HepG2 (cell line): ENCODE results near the gene RPL37. TPM values are rescaled to one million over a fixed set of nuclear protein-coding genes. Genes with fewer than 3 reads are reported as not detected.

Experiments
- ARID5B ChIP-seq: IDR thresholded peaks from 2 replicates; pipeline ENCODE4 v1.4.0; 2020; ENCODE audit warnings: mild to moderate bottlenecking, missing genetic modification reagents
- CBX5 ChIP-seq: sonication (generic); formaldehyde crosslinking; IDR thresholded peaks from 2 replicates; pipeline ENCODE4 v1.4.0; 2020; ENCODE audit warnings: missing genetic modification reagents, borderline replicate concordance
- FOXA3 ChIP-seq: IDR thresholded peaks from 2 replicates; pipeline ENCODE4 v1.6.1; 2016; ENCODE audit warnings: missing genetic modification reagents, missing compliant biosample characterization
- GATA4 ChIP-seq: sonication (generic); IDR thresholded peaks from 2 replicates; pipeline ENCODE4 v1.6.1; 2016; ENCODE audit warnings: antibody characterized with exemption, low read depth, borderline replicate concordance
- IKZF5 ChIP-seq: IDR thresholded peaks from 2 replicates; pipeline ENCODE4 v1.6.1; 2018; ENCODE audit warnings: missing genetic modification reagents, mild to moderate bottlenecking, missing compliant biosample characterization
- MAX ChIP-seq: IDR thresholded peaks from 2 replicates; pipeline ENCODE4 v1.6.1; 2012; ENCODE audit warnings: inconsistent platforms
- MEF2D ChIP-seq: sonication (generic); formaldehyde crosslinking; IDR thresholded peaks from 2 replicates; pipeline ENCODE4 v1.5.1; 2020; ENCODE audit warnings: mild to moderate bottlenecking, missing genetic modification reagents
- MLLT10 ChIP-seq: sonication (generic); formaldehyde crosslinking; IDR thresholded peaks from 2 replicates; pipeline ENCODE4 v1.4.0; 2020; ENCODE audit warnings: missing genetic modification reagents
- MXD3 ChIP-seq: IDR thresholded peaks from 2 replicates; pipeline ENCODE4 v1.6.1; 2016; ENCODE audit warnings: mild to moderate bottlenecking, missing biosample characterization, missing genetic modification reagents
- POGZ ChIP-seq: sonication (generic); formaldehyde crosslinking; IDR thresholded peaks from 2 replicates; pipeline ENCODE4 v1.4.0; 2020; ENCODE audit warnings: mild to moderate bottlenecking, missing genetic modification reagents
- POLR2A ChIP-seq, 2 experiments: IDR thresholded peaks; 2 replicates each; pipeline ENCODE4 v1.6.1; 2011; ENCODE audit warnings: low read depth in 2 of 2, low read length in 2 of 2, mild to moderate bottlenecking in 1 of 2, moderate library complexity in 1 of 2; ENCODE audit not compliant: insufficient read depth in 1 of 2
- SMYD3 ChIP-seq: sonication (generic); formaldehyde crosslinking; IDR thresholded peaks from 2 replicates; pipeline ENCODE4 v1.8.1; 2023; ENCODE audit warnings: mild to moderate bottlenecking, missing genetic modification reagents
- ZFP36L1 ChIP-seq: sonication (generic); formaldehyde crosslinking; IDR thresholded peaks from 2 replicates; pipeline ENCODE4 v1.8.0; 2022; ENCODE audit warnings: mild to moderate bottlenecking, missing genetic modification reagents, moderate library complexity
- ZMYM3 ChIP-seq: sonication (generic); formaldehyde crosslinking; IDR thresholded peaks from 2 replicates; pipeline ENCODE4 v1.5.1; 2020; ENCODE audit warnings: mild to moderate bottlenecking, missing genetic modification reagents
- ZNF224 ChIP-seq: sonication (generic); formaldehyde crosslinking; IDR thresholded peaks from 2 replicates; pipeline ENCODE4 v1.5.0; 2020; ENCODE audit warnings: mild to moderate bottlenecking, missing genetic modification reagents
- ZNF383 ChIP-seq: sonication (generic); formaldehyde crosslinking; IDR thresholded peaks from 2 replicates; pipeline ENCODE4 v1.4.0; 2020; ENCODE audit warnings: missing genetic modification reagents, mild to moderate bottlenecking, borderline replicate concordance
- ZNF501 ChIP-seq: sonication (generic); formaldehyde crosslinking; IDR thresholded peaks from 2 replicates; pipeline ENCODE4 v1.5.1; 2020; ENCODE audit warnings: mild to moderate bottlenecking, moderate library complexity, missing genetic modification reagents
- ZNF574 ChIP-seq: sonication (generic); formaldehyde crosslinking; IDR thresholded peaks from 2 replicates; pipeline ENCODE4 v1.4.0; 2020; ENCODE audit warnings: missing genetic modification reagents
- ZNF607 ChIP-seq: sonication (generic); formaldehyde crosslinking; IDR thresholded peaks from 2 replicates; pipeline ENCODE4 v1.5.1; 2020; ENCODE audit warnings: missing genetic modification reagents, mild to moderate bottlenecking, borderline replicate concordance
- ZNF639 ChIP-seq: conservative IDR thresholded peaks from 2 replicates; pipeline ENCODE4 v1.6.1; 2018; ENCODE audit warnings: missing genetic modification reagents
- polyA plus RNA-seq, 8 experiments: library from polyadenylated mRNA; depleted of rRNA in 3 of 8; stranded (reverse) in 7 of 8; unstranded in 1 of 8; fragments of >200 nt; fragmentation: Illumina TruSeq in 4 of 8; extraction: Trizol in 4 of 8; gene quantifications; 2 replicates each; pipeline versions ENCODE4 v1.2.1 to v1.2.3, GENCODE V29; 2011 to 2016; ENCODE audit warnings: low read depth in 4 of 8, missing spikeins in 1 of 8, mixed read lengths in 1 of 8; ENCODE audit not compliant: insufficient read depth in 1 of 8
- total RNA-seq, 5 experiments: library from RNA; depleted of rRNA; stranded (reverse); fragments of >200 nt; fragmentation: Illumina TruSeq; extraction: Trizol; gene quantifications; 2 replicates each; pipeline ENCODE4 v1.2.3, GENCODE V29; 2016; ENCODE audit warnings: low read depth in 1 of 5

RPL37 gene
- total and polyA plus RNA-seq, 2 of the 13 experiments (the other 11 are each of a cell fraction or from before 2014, with no cell fraction given) = 1,981 to 3,367 TPM

GRCh38 chr5:40798012-40798800 is 36.8 kb downstream of the RPL37 start, which contains the start of gene PRKAA1 (continued):
- TF ChIP-seq MLLT10 (CRISPR knock-in tag) = no peak
- no peak for TF ChIP-seq ZFP36L1 (CRISPR knock-in tag)
- TF ChIP-seq ARID5B (CRISPR knock-in tag) = peak; percentile 35
- TF ChIP-seq FOXA3 (CRISPR knock-in tag) = peak; percentile 30; the same call in 1 of the 2 replicates
- peak; percentile 44; the same call in 1 of the 2 replicates for TF ChIP-seq ZMYM3 (CRISPR knock-in tag)
- TF ChIP-seq ZNF383 = 0 out of 2 replicates have a peak, but pooled peaks have one; percentile 62
- TF ChIP-seq MXD3 (CRISPR knock-in tag) = peak; percentile 57; the same call in 1 of the 2 replicates
- 0 out of 2 replicates have a peak, but pooled peaks have one; percentile 47 for TF ChIP-seq SMYD3 (CRISPR knock-in tag)
- peak; percentile 80 to 86 for TF ChIP-seq POLR2A (IDR thresholded peaks at IDR 0.05; ENCODE audit: insufficient read depth in 1 of 2, low read depth in 2 of 2, low read length in 2 of 2)
- 0 out of 2 replicates have a peak, but pooled peaks have one; percentile 38 for TF ChIP-seq CBX5 (CRISPR knock-in tag)
- TF ChIP-seq MEF2D (CRISPR knock-in tag) = no peak
- TF ChIP-seq ZNF501 (CRISPR knock-in tag) = peak; percentile 79
- TF ChIP-seq ZNF607 = peak; percentile 75; the same call in 1 of the 2 replicates
- peak; percentile 53; the same call in 1 of the 2 replicates for TF ChIP-seq POGZ (CRISPR knock-in tag)
- TF ChIP-seq MAX = peak; percentile 80
- no peak for TF ChIP-seq GATA4
- TF ChIP-seq ZNF574 (CRISPR knock-in tag) = peak; percentile 73
- TF ChIP-seq ZNF224 (CRISPR knock-in tag) = no peak
- TF ChIP-seq ZNF639 (CRISPR knock-in tag) = no peak
- peak; percentile 35; the same call in 1 of the 2 replicates for TF ChIP-seq IKZF5 (CRISPR knock-in tag)
